Measurements from ENCODE around the gene APCDD1L.
A peak's percentile ranks its signal among the peaks of the same experiment; 100 is the strongest.

APCDD1L gene

GRCh38 chr20:58492074-58492718, 23.0 kb downstream of the APCDD1L start:
- DNase-seq (ENCODE audit: low read depth) = no peak

GRCh38 chr20:58486207-58486606, 29.0 kb downstream of the APCDD1L start:
- DNase-seq (ENCODE audit: low read depth) = no peak

GRCh38 chr20:58485393-58485792, 29.8 kb downstream of the APCDD1L start:
- no peak for DNase-seq (ENCODE audit: low read depth)

- no peak for DNase-seq (ENCODE audit: low read depth)
These were observed 31.7 kb downstream of the APCDD1L start for GRCh38 chr20:58483470-58483869.

- no peak for DNase-seq (ENCODE audit: low read depth)
These were observed 32.1 kb downstream of the APCDD1L start for GRCh38 chr20:58483051-58483450.

GRCh38 chr20:58482416-58482815, 32.8 kb downstream of the APCDD1L start:
- no peak for DNase-seq (ENCODE audit: low read depth)

- DNase-seq (ENCODE audit: low read depth) = peak; percentile 38
These were observed 33.6 kb downstream of the APCDD1L start for GRCh38 chr20:58481481-58482021.

GRCh38 chr20:58480551-58481336, 34.5 kb downstream of the APCDD1L start:
- no peak for DNase-seq (ENCODE audit: low read depth)

GRCh38 chr20:58479726-58480440, 35.3 kb downstream of the APCDD1L start:
- DNase-seq (ENCODE audit: low read depth) = no peak

- no peak for DNase-seq (ENCODE audit: low read depth)
These were observed 36.9 kb downstream of the APCDD1L start for GRCh38 chr20:58478141-58478805.

- no peak for DNase-seq (ENCODE audit: low read depth)
These were observed 39.7 kb downstream of the APCDD1L start for GRCh38 chr20:58475466-58475865.

GRCh38 chr20:58473453-58474425, 41.5 kb downstream of the APCDD1L start:
- DNase-seq (ENCODE audit: low read depth) = no peak

- DNase-seq (ENCODE audit: low read depth) = no peak
These were observed 42.8 kb downstream of the APCDD1L start for GRCh38 chr20:58472273-58473018.

- no peak for DNase-seq (ENCODE audit: low read depth)
These were observed 43.7 kb downstream of the APCDD1L start for GRCh38 chr20:58471193-58472164.

- DNase-seq (ENCODE audit: low read depth) = no peak
These were observed 44.6 kb downstream of the APCDD1L start for GRCh38 chr20:58470336-58471192.

- DNase-seq (ENCODE audit: low read depth) = no peak
These were observed 45.6 kb downstream of the APCDD1L start for GRCh38 chr20:58469616-58470015.

- DNase-seq (ENCODE audit: low read depth) = no peak
These were observed 47.3 kb downstream of the APCDD1L start for GRCh38 chr20:58467572-58468527.

All from fibroblast of the conjunctiva (primary cell).